ENCODE measurements around the gene TYW1. TPM values are rescaled to one million over a fixed set of nuclear protein-coding genes. Genes with fewer than 3 reads are reported as not detected.
"Not testable (repeated sequence)": the region's sequence is repeated elsewhere in the genome, so short reads cannot be mapped to it uniquely, and the experiment has no call there.

The TYW1 gene
- total and polyA plus RNA-seq, 2 of the 8 experiments (the other 6 are each of a cell fraction or from before 2014, with no cell fraction given) = 8.8 to 16.2 TPM

- DNase-seq (ENCODE audit: low read depth in 1 of 2, low spot score in 2 of 2); H2AK5ac ChIP-seq (ENCODE audit: low read depth, low read length); H3K23me2 ChIP-seq (ENCODE audit: low read depth, low read length); FAIRE-seq; H2AFZ ChIP-seq (ENCODE audit: low read length); H2BK15ac ChIP-seq (ENCODE audit: low read length); H4K5ac ChIP-seq (ENCODE audit: insufficient read length, low read depth, low read length); H3K4me1 ChIP-seq (replicated peaks in 1 of 4; ENCODE audit: control insufficient read depth in 3 of 4, insufficient read depth in 4 of 4, low read length in 3 of 4); H3K14ac ChIP-seq (ENCODE audit: insufficient read length); H3K27me3 ChIP-seq (replicated peaks in 1 of 4; ENCODE audit: control insufficient read depth in 3 of 4, extremely low read depth in 1 of 4, insufficient read depth in 3 of 4, low read length in 3 of 4); H3K9me3 ChIP-seq (ENCODE audit: insufficient read depth in 2 of 2, low read depth in 1 of 2, low read length in 1 of 2); H2BK12ac ChIP-seq (ENCODE audit: low read depth, low read length); H3K9ac ChIP-seq (replicated peaks in 1 of 4; ENCODE audit: extremely low read depth in 1 of 4, low read depth in 3 of 4, low read length in 3 of 4); H3K4ac ChIP-seq (replicated peaks; ENCODE audit: insufficient read length, low read depth, low read length); H3K4me3 ChIP-seq (ENCODE audit: extremely low read depth in 1 of 4, insufficient read depth in 2 of 4, low read depth in 3 of 4, low read length in 4 of 4); H3K23ac ChIP-seq (ENCODE audit: insufficient read length); H3K27ac ChIP-seq (ENCODE audit: low read depth, low read length); H3K18ac ChIP-seq (ENCODE audit: extremely low read depth, low read length); H2BK120ac ChIP-seq (replicated peaks; ENCODE audit: low read depth, low read length); H3K79me1 ChIP-seq (ENCODE audit: low read depth, low read length); H4K20me1 ChIP-seq (replicated peaks in 1 of 2; ENCODE audit: control insufficient read depth in 1 of 2, insufficient read depth in 2 of 2, low read length in 2 of 2); H3K79me2 ChIP-seq (ENCODE audit: control insufficient read depth in 1 of 2, insufficient read depth in 2 of 2, low read length in 2 of 2); H3K56ac ChIP-seq (replicated peaks; ENCODE audit: insufficient read length, low read depth, low read length); H2BK20ac ChIP-seq (ENCODE audit: low read length); POLR2A ChIA-PET (ENCODE audit: partially characterized antibody); H2BK5ac ChIP-seq (ENCODE audit: low read depth, low read length); H3K4me2 ChIP-seq (ENCODE audit: insufficient read depth in 1 of 2, low read depth in 2 of 2, low read length in 2 of 2); H4K8ac ChIP-seq (ENCODE audit: extremely low read depth, insufficient read depth, low read length); H4K91ac ChIP-seq (replicated peaks; ENCODE audit: insufficient read length, low read length); H3K36me3 ChIP-seq (ENCODE audit: control insufficient read depth in 2 of 4, insufficient read depth in 4 of 4, low read length in 3 of 4): not testable (repeated sequence)
- WGBS, 2 experiments (ENCODE audit: extremely low coverage in 1 of 2, insufficient coverage in 1 of 2, insufficient read length in 1 of 2, insufficient replicate concordance in 2 of 2, low coverage in 1 of 2, low lambda C conversion rate in 2 of 2, missing lambda C conversion rate in 1 of 2) = 91% methylated on average over 2 of the region's 2 CpGs; no CpG with 5 or more reads in 1 of the 2 experiments
- CTCF ChIA-PET (ENCODE audit: partially characterized antibody) = interaction anchor here (0.8 kb wide), 1 partner anchor 11 kb away, joined by 3 read pairs; no protein-coding TSS in a partner anchor
Observed at GRCh38 chr7:67049908-67050307, 53.3 kb downstream of the TYW1 start.

DNA sequence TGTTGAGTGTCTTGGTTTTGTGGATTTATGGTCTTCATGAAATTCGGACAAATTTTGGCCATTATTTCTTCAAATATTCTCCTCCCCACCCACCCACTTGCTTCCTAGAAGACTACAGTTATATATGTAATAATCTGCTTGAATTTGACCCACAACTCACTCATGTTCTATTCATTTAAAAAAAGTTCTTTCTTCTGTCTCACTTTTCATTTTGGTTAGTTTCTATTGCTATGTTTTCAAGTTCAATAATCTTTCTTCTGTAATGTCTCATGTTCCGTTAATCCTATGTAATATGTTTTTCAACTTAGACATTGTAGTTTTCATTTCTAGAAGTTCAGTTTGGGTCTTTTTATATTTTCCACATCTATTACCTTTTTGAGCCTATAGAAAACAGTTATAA, 55.5 kb downstream of the TYW1 start:
- H4K5ac ChIP-seq (ENCODE audit: insufficient read length, low read depth, low read length); H3K18ac ChIP-seq (ENCODE audit: extremely low read depth, low read length); H3K56ac ChIP-seq (replicated peaks; ENCODE audit: insufficient read length, low read depth, low read length); H3K79me2 ChIP-seq (ENCODE audit: control insufficient read depth in 1 of 2, insufficient read depth in 2 of 2, low read length in 2 of 2); H3K4ac ChIP-seq (replicated peaks; ENCODE audit: insufficient read length, low read depth, low read length); H3K23me2 ChIP-seq (ENCODE audit: low read depth, low read length); H4K8ac ChIP-seq (ENCODE audit: extremely low read depth, insufficient read depth, low read length); H3K27ac ChIP-seq (ENCODE audit: low read depth, low read length); H3K9ac ChIP-seq (replicated peaks in 1 of 4; ENCODE audit: extremely low read depth in 1 of 4, low read depth in 3 of 4, low read length in 3 of 4); H2BK15ac ChIP-seq (ENCODE audit: low read length); CTCF ChIA-PET (ENCODE audit: partially characterized antibody); H3K4me2 ChIP-seq (ENCODE audit: insufficient read depth in 1 of 2, low read depth in 2 of 2, low read length in 2 of 2); H2BK120ac ChIP-seq (replicated peaks; ENCODE audit: low read depth, low read length); H3K23ac ChIP-seq (ENCODE audit: insufficient read length); POLR2A ChIA-PET (ENCODE audit: partially characterized antibody); H4K20me1 ChIP-seq (replicated peaks in 1 of 2; ENCODE audit: control insufficient read depth in 1 of 2, insufficient read depth in 2 of 2, low read length in 2 of 2); H2AK5ac ChIP-seq (ENCODE audit: low read depth, low read length); H2BK20ac ChIP-seq (ENCODE audit: low read length); FAIRE-seq; H3K79me1 ChIP-seq (ENCODE audit: low read depth, low read length); H3K4me3 ChIP-seq (ENCODE audit: extremely low read depth in 1 of 4, insufficient read depth in 2 of 4, low read depth in 3 of 4, low read length in 4 of 4); H2BK12ac ChIP-seq (ENCODE audit: low read depth, low read length); H2BK5ac ChIP-seq (ENCODE audit: low read depth, low read length); H2AFZ ChIP-seq (ENCODE audit: low read length); H3K14ac ChIP-seq (ENCODE audit: insufficient read length); H3K36me3 ChIP-seq (ENCODE audit: control insufficient read depth in 2 of 4, insufficient read depth in 4 of 4, low read length in 3 of 4); H4K91ac ChIP-seq (replicated peaks; ENCODE audit: insufficient read length, low read length); H3K4me1 ChIP-seq (replicated peaks in 1 of 4; ENCODE audit: control insufficient read depth in 3 of 4, insufficient read depth in 4 of 4, low read length in 3 of 4); H3K27me3 ChIP-seq (replicated peaks in 1 of 4; ENCODE audit: control insufficient read depth in 3 of 4, extremely low read depth in 1 of 4, insufficient read depth in 3 of 4, low read length in 3 of 4); DNase-seq (ENCODE audit: low read depth in 1 of 2, low spot score in 2 of 2); H3K9me3 ChIP-seq (ENCODE audit: insufficient read depth in 2 of 2, low read depth in 1 of 2, low read length in 1 of 2): not testable (repeated sequence)
- WGBS, 2 experiments (ENCODE audit: extremely low coverage in 1 of 2, insufficient coverage in 1 of 2, insufficient read length in 1 of 2, insufficient replicate concordance in 2 of 2, low coverage in 1 of 2, low lambda C conversion rate in 2 of 2, missing lambda C conversion rate in 1 of 2) = 97% methylated on average over 2 of the region's 2 CpGs; no CpG with 5 or more reads in 1 of the 2 experiments

Measured in H1 (cell line).